GM12864 (cell line): ENCODE measurements around the gene DSCAM.

Experiments used
- DNase-seq: peaks from one replicate; pipeline ENCODE4 v3.0.0-alpha.2; 2011; ENCODE audit warnings: low read depth
- H3K4me3 ChIP-seq: 2 replicates; pipeline ENCODE4 v1.5.1; 2011; ENCODE audit warnings: mild to moderate bottlenecking, low read depth, low read length, control low read depth
- CTCF ChIP-seq: IDR thresholded peaks from 2 replicates; pipeline ENCODE4 v1.5.1; 2011; ENCODE audit warnings: low read depth, mild to moderate bottlenecking, moderate library complexity, low read length, control low read depth, inconsistent platforms; ENCODE audit errors: missing control alignments

The DSCAM gene

GRCh38 chr21:40385883-40386282 is 461.1 kb downstream of the DSCAM start:
- TF ChIP-seq CTCF, result no peak
- H3K4me3 ChIP-seq, result no peak overlapping the region
- DNase-seq, result no peak

- no peak for TF ChIP-seq CTCF
- DNase-seq, result no peak
- no peak overlapping the region for H3K4me3 ChIP-seq
These were observed 463.0 kb downstream of the DSCAM start for GRCh38 chr21:40383951-40384350.

GRCh38 chr21:40381111-40381510 is 465.8 kb downstream of the DSCAM start:
- H3K4me3 ChIP-seq, result no peak overlapping the region
- no peak for DNase-seq
- TF ChIP-seq CTCF, result no peak

GRCh38 chr21:40379881-40380810 is 466.8 kb downstream of the DSCAM start:
- no peak for TF ChIP-seq CTCF
- no peak for DNase-seq

GRCh38 chr21:40377135-40377534 is 469.8 kb downstream of the DSCAM start:
- H3K4me3 ChIP-seq, result no peak overlapping the region
- no peak for DNase-seq
- no peak for TF ChIP-seq CTCF

More at GRCh38 chr21:40379881-40380810, 466.8 kb downstream of the DSCAM start:
- no peak overlapping the region for H3K4me3 ChIP-seq

- no peak overlapping the region for H3K4me3 ChIP-seq
- no peak for DNase-seq
- TF ChIP-seq CTCF, result no peak
These were observed 473.2 kb downstream of the DSCAM start for GRCh38 chr21:40373761-40374160.

- no peak overlapping the region for H3K4me3 ChIP-seq
- TF ChIP-seq CTCF, result no peak
These were observed 474.5 kb downstream of the DSCAM start for GRCh38 chr21:40372506-40372905.

More at GRCh38 chr21:40372506-40372905, 474.5 kb downstream of the DSCAM start:
- no peak for DNase-seq
